WTC11 (cell line): Measurements from ENCODE around the gene PRDM5. TPM values are rescaled to one million over a fixed set of nuclear protein-coding genes. Genes with fewer than 3 reads are reported as not detected.

Experiments used
- ATAC-seq: fragments of 200-7000 bp; cut with Tn5 transposase; 2 replicates; pipeline ENCODE4 v1.10.0; 2021; ENCODE audit warnings: mild to moderate bottlenecking, moderate library complexity
- CTCF ChIA-PET: fragments of 300-600 bp; sonication (Branson Sonifier 250); formaldehyde crosslinking; loops from one replicate; lab custom pipeline; 2021; ENCODE audit warnings: antibody characterized with exemption; lab: Charles Lee
- POLR2A ChIA-PET: fragments of 350-600 bp; sonication (Branson Sonifier 250); formaldehyde crosslinking; loops from one replicate; lab custom pipeline; 2021; ENCODE audit warnings: antibody characterized with exemption; lab: Charles Lee
- DNase-seq: peaks from one replicate; pipeline ENCODE4 v3.0.0; 2021; ENCODE audit warnings: low spot score
- H3K27ac Mint-ChIP-seq: 2 replicates; pipeline ENCODE4 v1.8.0; 2021; ENCODE audit warnings: mixed read lengths
- H3K27me3 Mint-ChIP-seq: 2 replicates; pipeline ENCODE4 v1.8.0; 2021; ENCODE audit warnings: low read depth, mild to moderate bottlenecking, moderate library complexity, mixed read lengths
- H3K36me3 Mint-ChIP-seq: 2 replicates; pipeline ENCODE4 v1.8.0; 2021; ENCODE audit warnings: mixed read lengths
- H3K4me1 Mint-ChIP-seq: 2 replicates; pipeline ENCODE4 v1.8.0; 2022; ENCODE audit warnings: mixed read lengths
- H3K4me3 Mint-ChIP-seq: 2 replicates; pipeline ENCODE4 v1.8.0; 2021; ENCODE audit warnings: mild to moderate bottlenecking, moderate library complexity, mixed read lengths
- H3K9me3 Mint-ChIP-seq: 2 replicates; pipeline ENCODE4 v1.8.0; 2021; ENCODE audit warnings: mixed read lengths
- AFF4 ChIP-seq: sonication (generic); formaldehyde crosslinking; IDR thresholded peaks from 2 replicates; pipeline ENCODE4 v1.8.1; 2023; ENCODE audit warnings: mild to moderate bottlenecking, missing genetic modification reagents, borderline replicate concordance
- ARID4B ChIP-seq: sonication (generic); formaldehyde crosslinking; IDR thresholded peaks from 2 replicates; pipeline ENCODE4 v1.8.0; 2023; ENCODE audit warnings: missing genetic modification reagents, mild to moderate bottlenecking, borderline replicate concordance
- CREB1 ChIP-seq: sonication (generic); formaldehyde crosslinking; IDR thresholded peaks from 2 replicates; pipeline ENCODE4 v1.8.0; 2023; ENCODE audit warnings: mild to moderate bottlenecking, missing genetic modification reagents
- CTCF ChIP-seq: fragments of 200-600 bp; IDR thresholded peaks from 2 replicates; pipeline ENCODE4 v1.8.0; 2022; ENCODE audit warnings: antibody characterized with exemption
- ETV6 ChIP-seq: sonication (generic); formaldehyde crosslinking; IDR thresholded peaks from 2 replicates; pipeline ENCODE4 v1.8.1; 2022; ENCODE audit warnings: mild to moderate bottlenecking, missing genetic modification reagents
- FOXK1 ChIP-seq: sonication (generic); formaldehyde crosslinking; IDR thresholded peaks from 2 replicates; pipeline ENCODE4 v1.8.0; 2022; ENCODE audit warnings: mild to moderate bottlenecking, moderate library complexity, missing genetic modification reagents
- FOXP4 ChIP-seq: sonication (generic); formaldehyde crosslinking; IDR thresholded peaks from 2 replicates; pipeline ENCODE4 v1.8.0; 2022; ENCODE audit warnings: mild to moderate bottlenecking, missing genetic modification reagents
- IRF2 ChIP-seq: sonication (generic); formaldehyde crosslinking; IDR thresholded peaks from 2 replicates; pipeline ENCODE4 v1.8.0; 2022; ENCODE audit warnings: low read depth, missing genetic modification reagents, borderline replicate concordance
- KAT7 ChIP-seq: sonication (generic); formaldehyde crosslinking; IDR thresholded peaks from 2 replicates; pipeline ENCODE4 v1.8.1; 2023; ENCODE audit warnings: missing genetic modification reagents, mild to moderate bottlenecking, borderline replicate concordance
- MAX ChIP-seq: sonication (generic); formaldehyde crosslinking; IDR thresholded peaks from 2 replicates; pipeline ENCODE4 v1.8.0; 2022; ENCODE audit warnings: mild to moderate bottlenecking, missing genetic modification reagents
- MXD4 ChIP-seq: fragments of 250-450 bp; sonication (Bioruptor Pico); IDR thresholded peaks from 2 replicates; pipeline ENCODE4 v1.8.0; 2021; ENCODE audit warnings: mild to moderate bottlenecking, moderate library complexity, borderline replicate concordance
- RORB ChIP-seq: fragments of 250-450 bp; sonication (Bioruptor Pico); IDR thresholded peaks from 2 replicates; pipeline ENCODE4 v1.9.0; 2021; ENCODE audit warnings: mild to moderate bottlenecking
- SOX15 ChIP-seq: fragments of 250-450 bp; sonication (Bioruptor Pico); IDR thresholded peaks from 2 replicates; pipeline ENCODE4 v1.9.0; 2021; ENCODE audit warnings: mild to moderate bottlenecking
- TCF7 ChIP-seq: sonication (generic); formaldehyde crosslinking; IDR thresholded peaks from 2 replicates; pipeline ENCODE4 v1.8.0; 2022; ENCODE audit warnings: mild to moderate bottlenecking, low read depth, missing genetic modification reagents, moderate library complexity
- ZNF232 ChIP-seq: sonication (generic); formaldehyde crosslinking; IDR thresholded peaks from 2 replicates; pipeline ENCODE4 v1.8.0; 2022; ENCODE audit warnings: mild to moderate bottlenecking, missing genetic modification reagents
- ZNF396 ChIP-seq: fragments of 250-450 bp; sonication (Bioruptor Pico); IDR thresholded peaks from 2 replicates; pipeline ENCODE4 v1.8.0; 2021; ENCODE audit warnings: mild to moderate bottlenecking, moderate library complexity, borderline replicate concordance
- ZSCAN18 ChIP-seq: fragments of 250-450 bp; sonication (Bioruptor Pico); IDR thresholded peaks from 2 replicates; pipeline ENCODE4 v2.1.2; 2022; ENCODE audit warnings: mild to moderate bottlenecking, moderate library complexity
- total RNA-seq: library from RNA; stranded (reverse); gene quantifications from 3 replicates; pipeline ENCODE4 v1.2.3, GENCODE V29; 2021

PRDM5 gene
- total RNA-seq, 1 experiment from 2014 or later, result 47.0 TPM

GRCh38 chr4:120664851-120665250, 257.7 kb downstream of the PRDM5 start:
- POLR2A ChIA-PET, result no interaction called here
- no peak for TF ChIP-seq IRF2 (CRISPR knock-in tag)
- peaks cover 13% of the 10 kb centered on the region for H3K9me3 Mint-ChIP-seq
- no peaks in the 10 kb centered on the region for H3K4me1 Mint-ChIP-seq
- peaks cover 2% of the 10 kb centered on the region; the same call in 1 of the 2 replicates for H3K36me3 Mint-ChIP-seq
- H3K4me3 Mint-ChIP-seq, result no peak overlapping the region
- H3K27me3 Mint-ChIP-seq, result no peaks in the 10 kb centered on the region
- CTCF ChIA-PET, result no interaction called here
- DNase-seq (no peak), ATAC-seq (no peak)
- no peak overlapping the region for H3K27ac Mint-ChIP-seq

GRCh38 chr4:120659616-120660170, 262.8 kb downstream of the PRDM5 start:
- POLR2A ChIA-PET, result no interaction called here
- Mint-ChIP-seq H3K4me1 (no peaks in the 10 kb centered on the region), H3K27ac (no peak overlapping the region), H3K9me3 (peaks cover 18% of the 10 kb centered on the region), H3K27me3 (no peaks in the 10 kb centered on the region), H3K4me3 (no peak overlapping the region), H3K36me3 (peaks cover 3% of the 10 kb centered on the region; the same call in 1 of the 2 replicates)
- CTCF ChIA-PET, result no interaction called here
- ATAC-seq (no peak), DNase-seq (no peak)
- TF ChIP-seq TCF7 (CRISPR knock-in tag) (no peak), CTCF (no peak), MXD4 (CRISPR knock-in tag) (no peak), ZSCAN18 (CRISPR knock-in tag) (no peak), ZNF232 (CRISPR knock-in tag) (no peak), SOX15 (CRISPR knock-in tag) (no peak), FOXK1 (no peak), FOXP4 (CRISPR knock-in tag) (no peak), ZNF396 (CRISPR knock-in tag) (no peak), MAX (CRISPR knock-in tag) (no peak), RORB (CRISPR knock-in tag) (no peak), ARID4B (CRISPR knock-in tag) (no peak), AFF4 (CRISPR knock-in tag) (no peak), ETV6 (CRISPR knock-in tag) (no peak), CREB1 (no peak), KAT7 (no peak)
